HepG2 (cell line): ENCODE data around the gene PREP. TPM values are rescaled to one million over a fixed set of nuclear protein-coding genes. Genes with fewer than 3 reads are reported as not detected.

Experiments
- AKAP8 ChIP-seq: sonication (generic); formaldehyde crosslinking; IDR thresholded peaks from 2 replicates; pipeline ENCODE4 v1.5.1; 2020; ENCODE audit warnings: mild to moderate bottlenecking, missing genetic modification reagents
- CREB1 ChIP-seq, 2 experiments: fragments of 450-650 bp in 1 of 2; IDR thresholded peaks; 2 replicates each; pipeline ENCODE4 v1.6.1; 2016 to 2017; ENCODE audit warnings: control low read depth in 1 of 2, mild to moderate bottlenecking in 1 of 2, missing compliant biosample characterization in 1 of 2, missing genetic modification characterization in 1 of 2
- CSRNP2 ChIP-seq: sonication (generic); formaldehyde crosslinking; conservative IDR thresholded peaks from 2 replicates; pipeline ENCODE4 v1.8.0; 2022; ENCODE audit warnings: low read depth, missing genetic modification reagents
- DDIT3 ChIP-seq: sonication (generic); formaldehyde crosslinking; IDR thresholded peaks from 2 replicates; pipeline ENCODE4 v1.4.0; 2020; ENCODE audit warnings: mild to moderate bottlenecking, missing genetic modification reagents
- DR1 ChIP-seq: sonication (generic); formaldehyde crosslinking; IDR thresholded peaks from 2 replicates; pipeline ENCODE4 v1.8.0; 2021; ENCODE audit warnings: mild to moderate bottlenecking, missing genetic modification reagents, inconsistent platforms
- GABPB1 ChIP-seq: IDR thresholded peaks from 2 replicates; pipeline ENCODE4 v1.6.1; 2016; ENCODE audit warnings: mild to moderate bottlenecking, missing genetic modification reagents, moderate library complexity, missing compliant biosample characterization
- HIVEP1 ChIP-seq: sonication (generic); formaldehyde crosslinking; IDR thresholded peaks from 2 replicates; pipeline ENCODE4 v1.4.0; 2020; ENCODE audit warnings: mild to moderate bottlenecking, missing genetic modification reagents
- HMGA1 ChIP-seq: sonication (generic); formaldehyde crosslinking; conservative IDR thresholded peaks from 2 replicates; pipeline ENCODE4 v1.4.0; 2020; ENCODE audit warnings: missing genetic modification reagents
- HNRNPLL ChIP-seq: fragments of 200-400 bp; formaldehyde crosslinking; IDR thresholded peaks from 2 replicates; pipeline ENCODE4 v1.6.1; 2017; ENCODE audit warnings: mild to moderate bottlenecking, low read depth, low read length; ENCODE audit not compliant: poor library complexity, severe bottlenecking
- KLF12 ChIP-seq: sonication (generic); formaldehyde crosslinking; IDR thresholded peaks from 2 replicates; pipeline ENCODE4 v1.4.0; 2020; ENCODE audit warnings: missing genetic modification reagents, borderline replicate concordance
- MBNL3 ChIP-seq: fragments of 250-450 bp; sonication (Bioruptor Pico); conservative IDR thresholded peaks from 2 replicates; pipeline ENCODE4 v1.8.0; 2022; ENCODE audit warnings: mild to moderate bottlenecking, inconsistent platforms
- MEIS1 ChIP-seq: sonication (generic); formaldehyde crosslinking; IDR thresholded peaks from 2 replicates; pipeline ENCODE4 v1.9.0; 2021; ENCODE audit warnings: mild to moderate bottlenecking, missing genetic modification reagents, moderate library complexity, borderline replicate concordance
- MNT ChIP-seq: fragments of 450-650 bp; IDR thresholded peaks from 2 replicates; pipeline ENCODE4 v1.6.1; 2016
- ONECUT2 ChIP-seq: sonication (generic); formaldehyde crosslinking; IDR thresholded peaks from 2 replicates; pipeline ENCODE4 v1.4.0; 2020; ENCODE audit warnings: missing genetic modification reagents
- ZHX1 ChIP-seq: sonication (generic); formaldehyde crosslinking; IDR thresholded peaks from 2 replicates; pipeline ENCODE4 v1.8.1; 2022; ENCODE audit warnings: low read depth, mild to moderate bottlenecking, missing genetic modification reagents
- ZNF24 ChIP-seq: fragments of 450-650 bp; IDR thresholded peaks from 2 replicates; pipeline ENCODE4 v1.6.1; 2017; ENCODE audit warnings: antibody characterized with exemption, mild to moderate bottlenecking
- ZNF547 ChIP-seq: sonication (generic); formaldehyde crosslinking; IDR thresholded peaks from 2 replicates; pipeline ENCODE4 v1.5.1; 2020; ENCODE audit warnings: mild to moderate bottlenecking, missing genetic modification reagents
- ZNF746 ChIP-seq: sonication (generic); formaldehyde crosslinking; IDR thresholded peaks from 2 replicates; pipeline ENCODE4 v1.8.0; 2022; ENCODE audit warnings: mild to moderate bottlenecking, missing genetic modification reagents
- ZNF816 ChIP-seq: sonication (generic); formaldehyde crosslinking; IDR thresholded peaks from 2 replicates; pipeline ENCODE4 v1.8.0; 2022; ENCODE audit warnings: missing genetic modification reagents, mild to moderate bottlenecking, borderline replicate concordance
- polyA plus RNA-seq, 8 experiments: library from polyadenylated mRNA; depleted of rRNA in 3 of 8; stranded (reverse) in 7 of 8; unstranded in 1 of 8; fragments of >200 nt; fragmentation: Illumina TruSeq in 4 of 8; extraction: Trizol in 4 of 8; gene quantifications; 2 replicates each; pipeline versions ENCODE4 v1.2.1 to v1.2.3, GENCODE V29; 2011 to 2016; ENCODE audit warnings: low read depth in 4 of 8, missing spikeins in 1 of 8, mixed read lengths in 1 of 8; ENCODE audit not compliant: insufficient read depth in 1 of 8
- total RNA-seq, 5 experiments: library from RNA; depleted of rRNA; stranded (reverse); fragments of >200 nt; fragmentation: Illumina TruSeq; extraction: Trizol; gene quantifications; 2 replicates each; pipeline ENCODE4 v1.2.3, GENCODE V29; 2016; ENCODE audit warnings: low read depth in 1 of 5
- TF ChIP-seq, protein P1 (sequence below), 2 experiments: sonication (generic) in 1 of 2; formaldehyde crosslinking in 1 of 2; IDR thresholded peaks; 2 replicates each; pipeline versions ENCODE4 v1.4.0 to v1.6.1; 2018 to 2020; ENCODE audit warnings: missing genetic modification reagents in 2 of 2, borderline replicate concordance in 1 of 2, low read depth in 1 of 2, mild to moderate bottlenecking in 1 of 2, missing biosample characterization in 1 of 2

The PREP gene
- total and polyA plus RNA-seq, 2 of the 13 experiments (the other 11 are each of a cell fraction or from before 2014, with no cell fraction given), result 12.6 to 15.9 TPM

GRCh38 chr6:105402090-105402938 lies 568 bp downstream of the PREP start (continued):
- TF ChIP-seq MNT, result no peak
- 0 out of 2 replicates have a peak, but pooled peaks have one; percentile 7 for TF ChIP-seq HIVEP1
- TF ChIP-seq MEIS1 (CRISPR knock-in tag), result 0 out of 2 replicates have a peak, but pooled peaks have one; percentile 20
- peak; percentile 7; the same call in 1 of the 2 replicates for TF ChIP-seq GABPB1 (CRISPR knock-in tag)
- no peak for TF ChIP-seq ZNF746
- TF ChIP-seq DR1 (CRISPR knock-in tag), result no peak
- TF ChIP-seq ZNF24, result no peak
- TF ChIP-seq DDIT3 (CRISPR knock-in tag), result no peak
- TF ChIP-seq CSRNP2 (CRISPR knock-in tag), result no peak
- no peak for TF ChIP-seq KLF12 (CRISPR knock-in tag)
- TF ChIP-seq ZNF816, result 0 out of 2 replicates have a peak, but pooled peaks have one; percentile 44
- TF ChIP-seq ZHX1 (CRISPR knock-in tag), result peak; percentile 24; the same call in 1 of the 2 replicates
- TF ChIP-seq HMGA1 (CRISPR knock-in tag), result no peak
- peak; percentile 15 for TF ChIP-seq HNRNPLL
- TF ChIP-seq ONECUT2 (CRISPR knock-in tag), result peak; percentile 9
- TF ChIP-seq ZNF547 (CRISPR knock-in tag), result peak; percentile 52; the same call in 1 of the 2 replicates
- TF ChIP-seq, protein P1, sequence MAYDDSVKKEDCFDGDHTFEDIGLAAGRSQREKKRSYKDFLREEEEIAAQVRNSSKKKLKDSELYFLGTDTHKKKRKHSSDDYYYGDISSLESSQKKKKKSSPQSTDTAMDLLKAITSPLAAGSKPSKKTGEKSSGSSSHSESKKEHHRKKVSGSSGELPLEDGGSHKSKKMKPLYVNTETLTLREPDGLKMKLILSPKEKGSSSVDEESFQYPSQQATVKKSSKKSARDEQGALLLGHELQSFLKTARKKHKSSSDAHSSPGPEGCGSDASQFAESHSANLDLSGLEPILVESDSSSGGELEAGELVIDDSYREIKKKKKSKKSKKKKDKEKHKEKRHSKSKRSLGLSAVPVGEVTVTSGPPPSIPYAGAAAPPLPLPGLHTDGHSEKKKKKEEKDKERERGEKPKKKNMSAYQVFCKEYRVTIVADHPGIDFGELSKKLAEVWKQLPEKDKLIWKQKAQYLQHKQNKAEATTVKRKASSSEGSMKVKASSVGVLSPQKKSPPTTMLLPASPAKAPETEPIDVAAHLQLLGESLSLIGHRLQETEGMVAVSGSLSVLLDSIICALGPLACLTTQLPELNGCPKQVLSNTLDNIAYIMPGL (CRISPR knock-in tag; IDR thresholded peaks at IDR 0.05; ENCODE audit: borderline replicate concordance in 1 of 2, low read depth in 1 of 2), result peak in 1 of 2 experiments; percentile 64; a peak in 3 of 4 replicates
- 0 out of 2 replicates have a peak, but pooled peaks have one; percentile 22 for TF ChIP-seq CREB1 (IDR thresholded peaks at IDR 0.05)
- TF ChIP-seq CREB1 (CRISPR knock-in tag; IDR thresholded peaks at IDR 0.05), result no peak
- no peak for TF ChIP-seq MBNL3 (CRISPR knock-in tag)
- no peak for TF ChIP-seq AKAP8 (CRISPR knock-in tag)
